ENCODE data around the gene TMOD2. TPM values are rescaled to one million over a fixed set of nuclear protein-coding genes. Genes with fewer than 3 reads are reported as not detected.

Gene TMOD2
- total RNA-seq, 1 donor from 2014 or later, result 14.7 TPM

DNA sequence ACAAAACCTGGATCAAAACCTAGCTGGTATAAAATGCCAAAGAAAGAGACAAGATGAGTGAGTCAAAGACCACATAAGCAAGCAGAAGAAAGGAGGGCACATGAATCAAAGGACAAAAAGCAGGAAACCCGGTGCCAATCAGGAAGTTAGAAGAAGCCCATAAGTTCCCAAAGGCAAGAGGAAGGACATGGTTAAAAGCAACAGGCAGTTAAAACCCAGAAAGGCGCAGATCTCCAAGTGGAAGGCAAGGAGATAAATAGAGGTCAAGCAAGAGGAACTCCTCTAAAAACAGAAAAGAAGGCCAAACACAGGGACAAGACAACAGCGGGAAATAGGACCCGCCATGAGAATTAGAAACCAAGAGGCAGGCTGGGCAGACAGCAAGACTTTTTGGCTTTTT lies 4.4 kb downstream of the TMOD2 start:
- Histone ChIP-seq H3K27me3 (ENCODE audit: low read depth) (no peaks in the 10 kb centered on the region), H3K36me3 (no peaks in the 10 kb centered on the region), H3K9me3 (no peaks in the 10 kb centered on the region), H3K27ac (no peak overlapping the region), H3K4me1 (peaks cover 32% of the 10 kb centered on the region), H3K4me3 (no peak overlapping the region)
- intact Hi-C loops (cut with DNase I), result no loop called here
- TF ChIP-seq, protein P1, sequence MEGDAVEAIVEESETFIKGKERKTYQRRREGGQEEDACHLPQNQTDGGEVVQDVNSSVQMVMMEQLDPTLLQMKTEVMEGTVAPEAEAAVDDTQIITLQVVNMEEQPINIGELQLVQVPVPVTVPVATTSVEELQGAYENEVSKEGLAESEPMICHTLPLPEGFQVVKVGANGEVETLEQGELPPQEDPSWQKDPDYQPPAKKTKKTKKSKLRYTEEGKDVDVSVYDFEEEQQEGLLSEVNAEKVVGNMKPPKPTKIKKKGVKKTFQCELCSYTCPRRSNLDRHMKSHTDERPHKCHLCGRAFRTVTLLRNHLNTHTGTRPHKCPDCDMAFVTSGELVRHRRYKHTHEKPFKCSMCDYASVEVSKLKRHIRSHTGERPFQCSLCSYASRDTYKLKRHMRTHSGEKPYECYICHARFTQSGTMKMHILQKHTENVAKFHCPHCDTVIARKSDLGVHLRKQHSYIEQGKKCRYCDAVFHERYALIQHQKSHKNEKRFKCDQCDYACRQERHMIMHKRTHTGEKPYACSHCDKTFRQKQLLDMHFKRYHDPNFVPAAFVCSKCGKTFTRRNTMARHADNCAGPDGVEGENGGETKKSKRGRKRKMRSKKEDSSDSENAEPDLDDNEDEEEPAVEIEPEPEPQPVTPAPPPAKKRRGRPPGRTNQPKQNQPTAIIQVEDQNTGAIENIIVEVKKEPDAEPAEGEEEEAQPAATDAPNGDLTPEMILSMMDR (IDR thresholded peaks at IDR 0.05), result no peak
- no peak for DNase-seq
- ATAC-seq, result no peak

DNA sequence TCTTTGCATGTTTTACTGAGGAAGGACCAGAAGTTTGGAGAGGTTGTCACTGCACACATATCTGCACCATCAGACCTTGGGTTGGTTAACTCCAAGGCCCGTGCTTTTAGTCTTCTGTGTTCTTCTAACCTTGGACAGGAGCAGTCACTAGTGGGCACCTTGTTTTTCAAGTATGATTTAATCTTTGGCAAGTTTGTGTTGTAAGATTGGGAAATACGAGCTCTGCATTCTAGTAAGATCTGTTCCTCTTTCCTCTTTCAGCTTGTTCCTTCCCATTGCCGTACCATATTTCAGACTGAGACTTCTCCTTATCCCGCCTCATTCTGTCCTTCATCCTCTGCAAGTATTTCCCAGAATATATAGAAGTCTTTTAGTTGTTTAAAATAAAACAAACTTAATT lies 5.1 kb downstream of the TMOD2 start:
- intact Hi-C loops (cut with DNase I), result no loop called here
- Histone ChIP-seq H3K9me3 (no peaks in the 10 kb centered on the region), H3K4me1 (peaks cover 27% of the 10 kb centered on the region), H3K27me3 (ENCODE audit: low read depth) (no peaks in the 10 kb centered on the region), H3K27ac (no peak overlapping the region), H3K4me3 (no peak overlapping the region), H3K36me3 (no peaks in the 10 kb centered on the region)
- ATAC-seq, result peak; percentile 22 to 23
- TF ChIP-seq, protein P1 (IDR thresholded peaks at IDR 0.05), result no peak
- DNase-seq, result no peak

DNA sequence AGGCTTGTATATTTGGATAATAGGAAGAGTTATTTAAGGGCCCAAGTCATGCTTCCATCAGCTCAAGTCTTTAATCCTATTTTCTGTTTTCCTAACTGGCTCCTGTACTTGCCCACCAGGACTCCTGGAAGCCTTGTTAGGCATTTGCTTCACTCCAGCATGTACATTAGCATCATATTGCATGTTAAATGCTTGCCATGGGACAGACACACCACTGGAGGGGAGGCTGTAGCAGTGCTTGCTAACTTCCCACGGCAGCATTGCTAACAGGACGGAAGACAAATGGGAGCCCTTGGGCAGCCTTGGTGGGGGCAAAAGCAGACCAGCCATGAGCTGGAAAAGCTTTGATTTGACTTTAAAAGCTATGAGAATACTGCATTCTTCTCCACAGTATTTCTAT lies 6.1 kb downstream of the TMOD2 start:
- Histone ChIP-seq H3K27ac (no peak overlapping the region), H3K27me3 (ENCODE audit: low read depth) (no peaks in the 10 kb centered on the region)
- intact Hi-C loops (cut with DNase I), result no loop called here

DNA sequence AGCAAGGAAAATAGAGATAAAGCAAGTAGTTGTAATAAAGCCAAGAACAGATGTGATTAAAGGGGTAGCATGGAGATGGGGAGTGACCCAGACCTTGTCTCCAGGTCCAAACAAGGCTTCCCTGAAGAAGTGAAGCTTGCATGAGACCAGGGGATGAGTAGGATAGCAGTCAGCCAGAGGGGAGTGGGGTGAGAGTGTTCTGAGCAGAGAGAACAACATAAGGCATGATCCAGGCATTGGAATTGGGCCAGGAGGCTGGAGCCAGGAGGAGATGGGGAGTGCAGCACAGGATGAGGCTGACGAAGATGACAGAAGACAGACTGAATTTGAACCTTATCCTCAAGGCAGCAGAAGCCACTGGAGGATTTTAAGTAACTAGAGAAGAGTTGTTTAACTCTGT lies 7.2 kb downstream of the TMOD2 start:
- Histone ChIP-seq H3K9me3 (no peaks in the 10 kb centered on the region), H3K36me3 (no peaks in the 10 kb centered on the region), H3K4me3 (no peak overlapping the region), H3K27ac (no peak overlapping the region), H3K4me1 (peaks cover 20% of the 10 kb centered on the region), H3K27me3 (ENCODE audit: low read depth) (no peaks in the 10 kb centered on the region)
- ATAC-seq (peak; percentile 21 to 44), DNase-seq (no peak)
- TF ChIP-seq, protein P1 (IDR thresholded peaks at IDR 0.05), result no peak
- intact Hi-C loops (cut with DNase I), result no loop called here

More for the DNA sequence above, 6.1 kb downstream of the TMOD2 start:
- DNase-seq, result no peak
- Histone ChIP-seq H3K36me3 (no peaks in the 10 kb centered on the region), H3K9me3 (no peaks in the 10 kb centered on the region), H3K4me1 (peaks cover 23% of the 10 kb centered on the region), H3K4me3 (no peak overlapping the region)
- ATAC-seq, result no peak
- TF ChIP-seq, protein P1 (IDR thresholded peaks at IDR 0.05), result no peak

DNA sequence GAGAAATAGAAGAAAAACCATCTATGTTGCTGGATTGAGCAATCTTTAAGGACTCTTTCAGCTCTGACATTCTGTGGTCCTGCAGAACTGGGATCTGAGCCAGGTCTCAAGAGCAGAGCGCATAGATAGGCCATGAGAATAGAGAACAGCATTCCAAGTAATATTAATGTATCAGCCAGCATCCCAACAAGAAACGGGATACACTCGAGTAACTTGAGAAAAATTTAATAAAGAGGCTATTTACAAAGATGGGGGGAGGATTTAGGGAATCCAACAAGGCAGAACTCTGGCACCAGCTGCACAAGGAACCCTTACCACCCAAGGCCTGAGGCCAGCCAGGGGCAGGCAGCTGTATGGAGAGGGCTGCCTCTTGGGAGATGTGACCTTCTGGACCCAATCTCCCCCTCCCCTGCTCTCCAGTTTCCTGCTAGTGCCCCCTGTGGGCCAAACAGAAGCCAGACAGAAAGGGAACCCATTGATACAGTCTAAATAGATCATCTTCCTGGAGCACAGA lies 8.2 kb downstream of the TMOD2 start:
- no peaks in the 10 kb centered on the region for H3K36me3 ChIP-seq
- no peaks in the 10 kb centered on the region for H3K9me3 ChIP-seq
- ATAC-seq (peak; percentile 74 to 79), DNase-seq (peak; percentile 62)
- intact Hi-C loops (cut with DNase I), result no loop called here
- no peak overlapping the region for H3K4me3 ChIP-seq
- H3K27ac ChIP-seq, result no peak overlapping the region
- H3K27me3 ChIP-seq (ENCODE audit: low read depth), result no peaks in the 10 kb centered on the region
- H3K4me1 ChIP-seq, result peaks cover 20% of the 10 kb centered on the region
- TF ChIP-seq, protein P1 (IDR thresholded peaks at IDR 0.05), result no peak
